Measurements from ENCODE around the gene LPIN3. TPM values are rescaled to one million over a fixed set of nuclear protein-coding genes. Genes with fewer than 3 reads are reported as not detected.

LPIN3 gene
- total RNA-seq, 1 experiment from 2014 or later, result 27.9 TPM

GRCh38 chr20:41318271-41318649, 22.4 kb upstream of the LPIN3 start:
- Histone ChIP-seq H3K4me3 (ENCODE audit: low read length) (peak overlapping the region; percentile 61), H3K36me3 (ENCODE audit: low read depth, low read length) (no peaks in the 10 kb centered on the region), H3K4me1 (ENCODE audit: insufficient read depth, low read length) (peaks cover 27% of the 10 kb centered on the region), H4K20me1 (ENCODE audit: low read length) (no peaks in the 10 kb centered on the region), H3K27ac (ENCODE audit: low read length) (no peak overlapping the region), H3K9me2 (replicated peaks; ENCODE audit: low read length) (no peaks in the 10 kb centered on the region), H3K9me3 (ENCODE audit: low read length) (no peaks in the 10 kb centered on the region), H3K4me2 (ENCODE audit: low read length) (peak overlapping the region; percentile 86), H3K27me3 (ENCODE audit: low read length) (no peaks in the 10 kb centered on the region), H3F3A (ENCODE audit: low read length, unreplicated experiment) (no peaks in the 10 kb centered on the region), H3K9ac (ENCODE audit: low read length) (0 out of 2 replicates have a peak overlapping the region, but pooled peaks have one; percentile 26), H3K79me2 (ENCODE audit: low read length) (peaks cover 36% of the 10 kb centered on the region), H2AFZ (ENCODE audit: low read length) (peak overlapping the region; percentile 89)
- BruUV-seq (replicated peaks), result TSS peak; percentile 85
- TF ChIP-seq EZH2phosphoT487 (IDR thresholded peaks at IDR 0.05; ENCODE audit: borderline replicate concordance, low read length) (no peak), EZH2 (IDR thresholded peaks at IDR 0.05; ENCODE audit: low read length, unreplicated experiment) (no peak), CTCF (conservative IDR thresholded peaks at IDR 0.05; ENCODE audit: low read depth, low read length) (no peak)
- ATAC-seq (no peak), DNase-seq (no peak)
- intact Hi-C loops (cut with micrococcal nuclease), result loop anchor here (5.0 kb wide), 1 partner anchor 86 kb away; no protein-coding TSS in a partner anchor
- ChIA-PET POLR2A (ENCODE audit: unreplicated experiment) (interaction anchor here (0.6 kb wide), 1 partner anchor 11 kb away, joined by 8 read pairs; no protein-coding TSS in a partner anchor), CTCF (interaction anchor here (0.6 to 1.2 kb wide), 2 partner anchors 13 to 22 kb away, joined by 3 to 10 read pairs; partner anchors contain the start of gene LPIN3)

GRCh38 chr20:41320441-41320840, 20.2 kb upstream of the LPIN3 start:
- Histone ChIP-seq H3F3A (ENCODE audit: low read length, unreplicated experiment) (no peaks in the 10 kb centered on the region), H3K4me2 (ENCODE audit: low read length) (no peak overlapping the region), H3K36me3 (ENCODE audit: low read depth, low read length) (no peaks in the 10 kb centered on the region), H3K9ac (ENCODE audit: low read length) (no peak overlapping the region), H3K9me3 (ENCODE audit: low read length) (no peaks in the 10 kb centered on the region), H3K27ac (ENCODE audit: low read length) (no peak overlapping the region), H4K20me1 (ENCODE audit: low read length) (no peaks in the 10 kb centered on the region), H3K4me1 (ENCODE audit: insufficient read depth, low read length) (peaks cover 26% of the 10 kb centered on the region), H3K79me2 (ENCODE audit: low read length) (peaks cover 17% of the 10 kb centered on the region), H3K9me2 (replicated peaks; ENCODE audit: low read length) (no peaks in the 10 kb centered on the region), H3K4me3 (ENCODE audit: low read length) (no peak overlapping the region), H2AFZ (ENCODE audit: low read length) (no peak overlapping the region), H3K27me3 (ENCODE audit: low read length) (no peaks in the 10 kb centered on the region)
- ATAC-seq (no peak), DNase-seq (no peak)
- CTCF ChIA-PET, result no interaction called here
- TF ChIP-seq CTCF (conservative IDR thresholded peaks at IDR 0.05; ENCODE audit: low read depth, low read length) (no peak), EZH2 (IDR thresholded peaks at IDR 0.05; ENCODE audit: low read length, unreplicated experiment) (no peak), EZH2phosphoT487 (IDR thresholded peaks at IDR 0.05; ENCODE audit: borderline replicate concordance, low read length) (no peak)
- intact Hi-C loops (cut with micrococcal nuclease), result no loop called here
- POLR2A ChIA-PET (ENCODE audit: unreplicated experiment), result no interaction called here
- no TSS peak for BruUV-seq (replicated peaks)

GRCh38 chr20:41320976-41321375, 19.6 kb upstream of the LPIN3 start:
- no peak overlapping the region for H2AFZ ChIP-seq (ENCODE audit: low read length)
- TF ChIP-seq EZH2phosphoT487 (IDR thresholded peaks at IDR 0.05; ENCODE audit: borderline replicate concordance, low read length) (no peak), EZH2 (IDR thresholded peaks at IDR 0.05; ENCODE audit: low read length, unreplicated experiment) (no peak), CTCF (conservative IDR thresholded peaks at IDR 0.05; ENCODE audit: low read depth, low read length) (no peak)
- H3K4me1 ChIP-seq (ENCODE audit: insufficient read depth, low read length), result peaks cover 21% of the 10 kb centered on the region
- ChIA-PET CTCF (no interaction called here), POLR2A (ENCODE audit: unreplicated experiment) (interaction anchor here (1.0 kb wide), 1 partner anchor 20 kb away, joined by 3 read pairs; the partner anchor contains the start of gene LPIN3)
- ATAC-seq (no peak), DNase-seq (no peak)
- H3K27me3 ChIP-seq (ENCODE audit: low read length), result no peaks in the 10 kb centered on the region
- peaks cover 12% of the 10 kb centered on the region for H3K79me2 ChIP-seq (ENCODE audit: low read length)
- H3K4me2 ChIP-seq (ENCODE audit: low read length), result no peak overlapping the region
- H3K36me3 ChIP-seq (ENCODE audit: low read depth, low read length), result no peaks in the 10 kb centered on the region
- H4K20me1 ChIP-seq (ENCODE audit: low read length), result no peaks in the 10 kb centered on the region
- no TSS peak for BruUV-seq (replicated peaks)
- no peaks in the 10 kb centered on the region for H3K9me3 ChIP-seq (ENCODE audit: low read length)
- intact Hi-C loops (cut with micrococcal nuclease), result no loop called here
- H3K4me3 ChIP-seq (ENCODE audit: low read length), result no peak overlapping the region
- H3F3A ChIP-seq (ENCODE audit: low read length, unreplicated experiment), result no peaks in the 10 kb centered on the region
- H3K9ac ChIP-seq (ENCODE audit: low read length), result no peak overlapping the region
- H3K9me2 ChIP-seq (replicated peaks; ENCODE audit: low read length), result no peaks in the 10 kb centered on the region
- H3K27ac ChIP-seq (ENCODE audit: low read length), result peak overlapping the region; percentile 48

Data from PC-3 (cell line).